PFSK-1 (cell line): Measurements from ENCODE around the gene NAP1L2.

Experiments
- FOXP2 ChIP-seq: optimal IDR thresholded peaks from 2 replicates; pipeline ENCODE3; 2011; ENCODE audit warnings: borderline replicate concordance, control low read depth, inconsistent platforms; ENCODE audit not compliant: insufficient read depth; ENCODE audit errors: extremely low read length, extremely low read depth
- POLR2AphosphoS5 ChIP-seq: IDR thresholded peaks from 2 replicates; pipeline ENCODE4 v1.6.1; 2012; ENCODE audit warnings: low read depth, mild to moderate bottlenecking, control low read depth, low read length, moderate library complexity
- SIN3A ChIP-seq: IDR thresholded peaks from 2 replicates; pipeline ENCODE4 v1.6.1; 2012; ENCODE audit warnings: mild to moderate bottlenecking, low read length, moderate library complexity, borderline replicate concordance; ENCODE audit not compliant: insufficient read depth
- TAF1 ChIP-seq: IDR thresholded peaks from 2 replicates; pipeline ENCODE4 v1.6.1; 2012; ENCODE audit warnings: low read length, control low read depth, borderline replicate concordance; ENCODE audit not compliant: insufficient read depth
- TF ChIP-seq, protein P1 (sequence below), 2 experiments: IDR thresholded peaks; 2 replicates each; pipeline versions ENCODE4 v1.6.1 to v1.8.0; 2011 to 2012; ENCODE audit warnings: low read depth in 2 of 2, low read length in 2 of 2, control low read depth in 1 of 2, inconsistent platforms in 1 of 2, mild to moderate bottlenecking in 1 of 2, moderate library complexity in 1 of 2; ENCODE audit not compliant: insufficient read depth in 1 of 2

DNA sequence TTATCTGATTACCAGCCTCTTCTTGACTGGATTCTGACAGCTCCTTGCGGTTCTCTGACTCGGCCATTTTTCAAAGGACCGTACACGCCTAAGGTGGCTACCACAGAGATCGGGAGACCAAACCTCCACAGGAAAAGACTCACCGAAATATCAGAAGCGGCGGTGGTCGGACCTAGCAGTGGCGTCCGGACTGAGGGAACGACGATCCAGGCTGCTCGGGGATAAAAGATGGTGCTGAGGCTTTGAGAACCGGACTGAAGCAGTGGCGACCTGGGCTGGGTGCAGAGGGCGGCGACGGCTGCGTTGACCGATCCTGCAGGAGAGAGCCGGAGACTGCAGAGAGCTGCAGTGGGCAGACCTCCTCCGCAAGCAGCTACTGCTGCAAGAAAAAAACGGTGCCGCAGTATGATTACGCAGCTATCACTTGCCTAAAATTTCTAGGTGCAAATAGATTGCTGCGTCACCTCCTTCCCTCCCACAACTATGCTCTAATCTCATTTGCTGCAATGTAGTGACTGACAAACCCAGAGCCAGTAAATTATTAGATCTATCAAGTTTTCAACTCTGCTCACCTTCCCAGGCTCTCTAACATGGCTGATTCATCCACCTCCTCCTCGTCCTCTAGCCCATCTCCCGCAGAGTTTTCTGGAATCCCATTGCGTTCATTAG, at the start of gene NAP1L2:
- TF ChIP-seq POLR2AphosphoS5 (no peak), TAF1 (no peak), SIN3A (no peak), FOXP2 (no peak)
- TF ChIP-seq, protein P1, sequence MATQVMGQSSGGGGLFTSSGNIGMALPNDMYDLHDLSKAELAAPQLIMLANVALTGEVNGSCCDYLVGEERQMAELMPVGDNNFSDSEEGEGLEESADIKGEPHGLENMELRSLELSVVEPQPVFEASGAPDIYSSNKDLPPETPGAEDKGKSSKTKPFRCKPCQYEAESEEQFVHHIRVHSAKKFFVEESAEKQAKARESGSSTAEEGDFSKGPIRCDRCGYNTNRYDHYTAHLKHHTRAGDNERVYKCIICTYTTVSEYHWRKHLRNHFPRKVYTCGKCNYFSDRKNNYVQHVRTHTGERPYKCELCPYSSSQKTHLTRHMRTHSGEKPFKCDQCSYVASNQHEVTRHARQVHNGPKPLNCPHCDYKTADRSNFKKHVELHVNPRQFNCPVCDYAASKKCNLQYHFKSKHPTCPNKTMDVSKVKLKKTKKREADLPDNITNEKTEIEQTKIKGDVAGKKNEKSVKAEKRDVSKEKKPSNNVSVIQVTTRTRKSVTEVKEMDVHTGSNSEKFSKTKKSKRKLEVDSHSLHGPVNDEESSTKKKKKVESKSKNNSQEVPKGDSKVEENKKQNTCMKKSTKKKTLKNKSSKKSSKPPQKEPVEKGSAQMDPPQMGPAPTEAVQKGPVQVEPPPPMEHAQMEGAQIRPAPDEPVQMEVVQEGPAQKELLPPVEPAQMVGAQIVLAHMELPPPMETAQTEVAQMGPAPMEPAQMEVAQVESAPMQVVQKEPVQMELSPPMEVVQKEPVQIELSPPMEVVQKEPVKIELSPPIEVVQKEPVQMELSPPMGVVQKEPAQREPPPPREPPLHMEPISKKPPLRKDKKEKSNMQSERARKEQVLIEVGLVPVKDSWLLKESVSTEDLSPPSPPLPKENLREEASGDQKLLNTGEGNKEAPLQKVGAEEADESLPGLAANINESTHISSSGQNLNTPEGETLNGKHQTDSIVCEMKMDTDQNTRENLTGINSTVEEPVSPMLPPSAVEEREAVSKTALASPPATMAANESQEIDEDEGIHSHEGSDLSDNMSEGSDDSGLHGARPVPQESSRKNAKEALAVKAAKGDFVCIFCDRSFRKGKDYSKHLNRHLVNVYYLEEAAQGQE (IDR thresholded peaks at IDR 0.05; ENCODE audit: insufficient read depth in 1 of 2, low read depth in 2 of 2, low read length in 2 of 2) = no peak
